GM23338 (cell line): ENCODE measurements around the gene ZNF292.

Experiments
- CREB1 ChIP-seq: fragments of 250-450 bp; sonication (Bioruptor Pico); IDR thresholded peaks from 2 replicates; pipeline ENCODE4 v1.5.0; 2020; ENCODE audit warnings: low read depth, mild to moderate bottlenecking, moderate library complexity
- EZH2 ChIP-seq: fragments of 200-600 bp; sonication (generic); IDR thresholded peaks from one replicate; pipeline ENCODE4 v1.8.0; 2017; ENCODE audit warnings: antibody characterized with exemption, mild to moderate bottlenecking, low read depth; ENCODE audit not compliant: unreplicated experiment
- EZH2phosphoT487 ChIP-seq: fragments of 200-600 bp; sonication (generic); IDR thresholded peaks from one replicate; pipeline ENCODE4 v1.8.1; 2018; ENCODE audit warnings: antibody characterized with exemption; ENCODE audit not compliant: unreplicated experiment
- JUNB ChIP-seq: IDR thresholded peaks from one replicate; pipeline ENCODE4 v1.6.1; 2016; ENCODE audit warnings: antibody characterized with exemption; ENCODE audit not compliant: unreplicated experiment
- NANOG ChIP-seq: IDR thresholded peaks from 2 replicates; pipeline ENCODE4 v1.6.1; 2016; ENCODE audit warnings: antibody characterized with exemption, borderline replicate concordance
- POLR2AphosphoS5 ChIP-seq: IDR thresholded peaks from 2 replicates; pipeline ENCODE4 v1.6.1; 2016; ENCODE audit warnings: antibody characterized with exemption, low read depth
- STAT1 ChIP-seq: IDR thresholded peaks from one replicate; pipeline ENCODE4 v1.6.1; 2016; ENCODE audit warnings: antibody characterized with exemption; ENCODE audit not compliant: unreplicated experiment
- ZNF331 ChIP-seq: fragments of 250-450 bp; sonication (Bioruptor Pico); IDR thresholded peaks from 2 replicates; pipeline ENCODE4 v1.5.0; 2020; ENCODE audit warnings: low read depth, mild to moderate bottlenecking, moderate library complexity
- TF ChIP-seq, protein P1 (sequence below), 2 experiments: fragments of 200-600 bp in 1 of 2; sonication (generic) in 1 of 2; conservative IDR thresholded peaks; 2 replicates each; pipeline versions ENCODE4 v1.5.1 to v1.6.1; 2016 to 2017; ENCODE audit warnings: antibody characterized with exemption in 2 of 2, low read depth in 2 of 2, mild to moderate bottlenecking in 2 of 2, moderate library complexity in 1 of 2
- TF ChIP-seq, protein P2 (sequence below): IDR thresholded peaks from 2 replicates; pipeline ENCODE4 v1.6.1; 2016; ENCODE audit warnings: antibody characterized with exemption
- TF ChIP-seq, protein P3 (sequence below): IDR thresholded peaks from one replicate; pipeline ENCODE4 v1.6.1; 2018; ENCODE audit warnings: antibody characterized with exemption; ENCODE audit not compliant: unreplicated experiment
- TF ChIP-seq, protein P4 (sequence below): fragments of 250-450 bp; sonication (Bioruptor Pico); IDR thresholded peaks from 2 replicates; pipeline ENCODE4 v1.5.0; 2020; ENCODE audit warnings: mild to moderate bottlenecking, moderate library complexity

DNA sequence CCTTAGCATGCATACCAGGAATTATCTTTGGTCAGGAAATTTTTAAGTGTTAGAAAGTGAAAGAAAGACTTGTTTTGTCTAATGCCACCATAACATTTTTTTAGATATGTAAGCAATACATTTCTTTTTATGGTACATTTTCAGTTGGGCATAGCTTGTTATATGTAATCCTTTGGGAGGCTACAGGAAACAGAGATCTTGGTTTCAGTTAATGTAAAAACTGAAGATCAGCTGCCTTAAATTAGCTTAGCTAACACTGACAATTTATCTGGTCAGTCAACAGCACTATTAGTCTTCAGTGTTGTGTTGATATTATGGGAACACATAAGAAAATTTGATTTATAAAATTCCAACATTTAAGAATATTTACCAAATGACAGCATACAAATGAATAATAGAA is 88.4 kb downstream of the ZNF292 start:
- TF ChIP-seq EZH2phosphoT487 (no peak), EZH2 (no peak), JUNB (no peak), CREB1 (CRISPR knock-in tag) (no peak), POLR2AphosphoS5 (no peak), NANOG (no peak), ZNF331 (CRISPR knock-in tag) (no peak), STAT1 (no peak)
- TF ChIP-seq, protein P1, sequence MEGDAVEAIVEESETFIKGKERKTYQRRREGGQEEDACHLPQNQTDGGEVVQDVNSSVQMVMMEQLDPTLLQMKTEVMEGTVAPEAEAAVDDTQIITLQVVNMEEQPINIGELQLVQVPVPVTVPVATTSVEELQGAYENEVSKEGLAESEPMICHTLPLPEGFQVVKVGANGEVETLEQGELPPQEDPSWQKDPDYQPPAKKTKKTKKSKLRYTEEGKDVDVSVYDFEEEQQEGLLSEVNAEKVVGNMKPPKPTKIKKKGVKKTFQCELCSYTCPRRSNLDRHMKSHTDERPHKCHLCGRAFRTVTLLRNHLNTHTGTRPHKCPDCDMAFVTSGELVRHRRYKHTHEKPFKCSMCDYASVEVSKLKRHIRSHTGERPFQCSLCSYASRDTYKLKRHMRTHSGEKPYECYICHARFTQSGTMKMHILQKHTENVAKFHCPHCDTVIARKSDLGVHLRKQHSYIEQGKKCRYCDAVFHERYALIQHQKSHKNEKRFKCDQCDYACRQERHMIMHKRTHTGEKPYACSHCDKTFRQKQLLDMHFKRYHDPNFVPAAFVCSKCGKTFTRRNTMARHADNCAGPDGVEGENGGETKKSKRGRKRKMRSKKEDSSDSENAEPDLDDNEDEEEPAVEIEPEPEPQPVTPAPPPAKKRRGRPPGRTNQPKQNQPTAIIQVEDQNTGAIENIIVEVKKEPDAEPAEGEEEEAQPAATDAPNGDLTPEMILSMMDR (conservative IDR thresholded peaks at IDR 0.05; ENCODE audit: low read depth in 2 of 2) = no peak
- TF ChIP-seq, protein P2, sequence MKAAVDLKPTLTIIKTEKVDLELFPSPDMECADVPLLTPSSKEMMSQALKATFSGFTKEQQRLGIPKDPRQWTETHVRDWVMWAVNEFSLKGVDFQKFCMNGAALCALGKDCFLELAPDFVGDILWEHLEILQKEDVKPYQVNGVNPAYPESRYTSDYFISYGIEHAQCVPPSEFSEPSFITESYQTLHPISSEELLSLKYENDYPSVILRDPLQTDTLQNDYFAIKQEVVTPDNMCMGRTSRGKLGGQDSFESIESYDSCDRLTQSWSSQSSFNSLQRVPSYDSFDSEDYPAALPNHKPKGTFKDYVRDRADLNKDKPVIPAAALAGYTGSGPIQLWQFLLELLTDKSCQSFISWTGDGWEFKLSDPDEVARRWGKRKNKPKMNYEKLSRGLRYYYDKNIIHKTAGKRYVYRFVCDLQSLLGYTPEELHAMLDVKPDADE = no peak
- TF ChIP-seq, protein P3, sequence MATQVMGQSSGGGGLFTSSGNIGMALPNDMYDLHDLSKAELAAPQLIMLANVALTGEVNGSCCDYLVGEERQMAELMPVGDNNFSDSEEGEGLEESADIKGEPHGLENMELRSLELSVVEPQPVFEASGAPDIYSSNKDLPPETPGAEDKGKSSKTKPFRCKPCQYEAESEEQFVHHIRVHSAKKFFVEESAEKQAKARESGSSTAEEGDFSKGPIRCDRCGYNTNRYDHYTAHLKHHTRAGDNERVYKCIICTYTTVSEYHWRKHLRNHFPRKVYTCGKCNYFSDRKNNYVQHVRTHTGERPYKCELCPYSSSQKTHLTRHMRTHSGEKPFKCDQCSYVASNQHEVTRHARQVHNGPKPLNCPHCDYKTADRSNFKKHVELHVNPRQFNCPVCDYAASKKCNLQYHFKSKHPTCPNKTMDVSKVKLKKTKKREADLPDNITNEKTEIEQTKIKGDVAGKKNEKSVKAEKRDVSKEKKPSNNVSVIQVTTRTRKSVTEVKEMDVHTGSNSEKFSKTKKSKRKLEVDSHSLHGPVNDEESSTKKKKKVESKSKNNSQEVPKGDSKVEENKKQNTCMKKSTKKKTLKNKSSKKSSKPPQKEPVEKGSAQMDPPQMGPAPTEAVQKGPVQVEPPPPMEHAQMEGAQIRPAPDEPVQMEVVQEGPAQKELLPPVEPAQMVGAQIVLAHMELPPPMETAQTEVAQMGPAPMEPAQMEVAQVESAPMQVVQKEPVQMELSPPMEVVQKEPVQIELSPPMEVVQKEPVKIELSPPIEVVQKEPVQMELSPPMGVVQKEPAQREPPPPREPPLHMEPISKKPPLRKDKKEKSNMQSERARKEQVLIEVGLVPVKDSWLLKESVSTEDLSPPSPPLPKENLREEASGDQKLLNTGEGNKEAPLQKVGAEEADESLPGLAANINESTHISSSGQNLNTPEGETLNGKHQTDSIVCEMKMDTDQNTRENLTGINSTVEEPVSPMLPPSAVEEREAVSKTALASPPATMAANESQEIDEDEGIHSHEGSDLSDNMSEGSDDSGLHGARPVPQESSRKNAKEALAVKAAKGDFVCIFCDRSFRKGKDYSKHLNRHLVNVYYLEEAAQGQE = no peak
- TF ChIP-seq, protein P4, sequence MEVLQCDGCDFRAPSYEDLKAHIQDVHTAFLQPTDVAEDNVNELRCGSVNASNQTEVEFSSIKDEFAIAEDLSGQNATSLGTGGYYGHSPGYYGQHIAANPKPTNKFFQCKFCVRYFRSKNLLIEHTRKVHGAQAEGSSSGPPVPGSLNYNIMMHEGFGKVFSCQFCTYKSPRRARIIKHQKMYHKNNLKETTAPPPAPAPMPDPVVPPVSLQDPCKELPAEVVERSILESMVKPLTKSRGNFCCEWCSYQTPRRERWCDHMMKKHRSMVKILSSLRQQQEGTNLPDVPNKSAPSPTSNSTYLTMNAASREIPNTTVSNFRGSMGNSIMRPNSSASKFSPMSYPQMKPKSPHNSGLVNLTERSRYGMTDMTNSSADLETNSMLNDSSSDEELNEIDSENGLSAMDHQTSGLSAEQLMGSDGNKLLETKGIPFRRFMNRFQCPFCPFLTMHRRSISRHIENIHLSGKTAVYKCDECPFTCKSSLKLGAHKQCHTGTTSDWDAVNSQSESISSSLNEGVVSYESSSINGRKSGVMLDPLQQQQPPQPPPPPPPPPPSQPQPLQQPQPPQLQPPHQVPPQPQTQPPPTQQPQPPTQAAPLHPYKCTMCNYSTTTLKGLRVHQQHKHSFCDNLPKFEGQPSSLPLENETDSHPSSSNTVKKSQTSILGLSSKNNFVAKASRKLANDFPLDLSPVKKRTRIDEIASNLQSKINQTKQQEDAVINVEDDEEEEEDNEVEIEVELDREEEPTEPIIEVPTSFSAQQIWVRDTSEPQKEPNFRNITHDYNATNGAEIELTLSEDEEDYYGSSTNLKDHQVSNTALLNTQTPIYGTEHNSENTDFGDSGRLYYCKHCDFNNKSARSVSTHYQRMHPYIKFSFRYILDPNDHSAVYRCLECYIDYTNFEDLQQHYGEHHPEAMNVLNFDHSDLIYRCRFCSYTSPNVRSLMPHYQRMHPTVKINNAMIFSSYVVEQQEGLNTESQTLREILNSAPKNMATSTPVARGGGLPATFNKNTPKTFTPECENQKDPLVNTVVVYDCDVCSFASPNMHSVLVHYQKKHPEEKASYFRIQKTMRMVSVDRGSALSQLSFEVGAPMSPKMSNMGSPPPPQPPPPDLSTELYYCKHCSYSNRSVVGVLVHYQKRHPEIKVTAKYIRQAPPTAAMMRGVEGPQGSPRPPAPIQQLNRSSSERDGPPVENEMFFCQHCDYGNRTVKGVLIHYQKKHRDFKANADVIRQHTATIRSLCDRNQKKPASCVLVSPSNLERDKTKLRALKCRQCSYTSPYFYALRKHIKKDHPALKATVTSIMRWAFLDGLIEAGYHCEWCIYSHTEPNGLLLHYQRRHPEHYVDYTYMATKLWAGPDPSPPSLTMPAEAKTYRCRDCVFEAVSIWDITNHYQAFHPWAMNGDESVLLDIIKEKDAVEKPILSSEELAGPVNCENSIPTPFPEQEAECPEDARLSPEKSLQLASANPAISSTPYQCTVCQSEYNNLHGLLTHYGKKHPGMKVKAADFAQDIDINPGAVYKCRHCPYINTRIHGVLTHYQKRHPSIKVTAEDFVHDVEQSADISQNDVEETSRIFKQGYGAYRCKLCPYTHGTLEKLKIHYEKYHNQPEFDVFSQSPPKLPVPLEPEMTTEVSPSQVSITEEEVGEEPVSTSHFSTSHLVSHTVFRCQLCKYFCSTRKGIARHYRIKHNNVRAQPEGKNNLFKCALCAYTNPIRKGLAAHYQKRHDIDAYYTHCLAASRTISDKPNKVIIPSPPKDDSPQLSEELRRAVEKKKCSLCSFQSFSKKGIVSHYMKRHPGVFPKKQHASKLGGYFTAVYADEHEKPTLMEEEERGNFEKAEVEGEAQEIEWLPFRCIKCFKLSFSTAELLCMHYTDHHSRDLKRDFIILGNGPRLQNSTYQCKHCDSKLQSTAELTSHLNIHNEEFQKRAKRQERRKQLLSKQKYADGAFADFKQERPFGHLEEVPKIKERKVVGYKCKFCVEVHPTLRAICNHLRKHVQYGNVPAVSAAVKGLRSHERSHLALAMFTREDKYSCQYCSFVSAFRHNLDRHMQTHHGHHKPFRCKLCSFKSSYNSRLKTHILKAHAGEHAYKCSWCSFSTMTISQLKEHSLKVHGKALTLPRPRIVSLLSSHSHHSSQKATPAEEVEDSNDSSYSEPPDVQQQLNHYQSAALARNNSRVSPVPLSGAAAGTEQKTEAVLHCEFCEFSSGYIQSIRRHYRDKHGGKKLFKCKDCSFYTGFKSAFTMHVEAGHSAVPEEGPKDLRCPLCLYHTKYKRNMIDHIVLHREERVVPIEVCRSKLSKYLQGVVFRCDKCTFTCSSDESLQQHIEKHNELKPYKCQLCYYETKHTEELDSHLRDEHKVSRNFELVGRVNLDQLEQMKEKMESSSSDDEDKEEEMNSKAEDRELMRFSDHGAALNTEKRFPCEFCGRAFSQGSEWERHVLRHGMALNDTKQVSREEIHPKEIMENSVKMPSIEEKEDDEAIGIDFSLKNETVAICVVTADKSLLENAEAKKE = no peak
